NCI-H82 (cell line): ENCODE results near the gene MVB12B.
"Not testable (repeated sequence)": the region's sequence is repeated elsewhere in the genome, so short reads cannot be mapped to it uniquely, and the experiment has no call there.

Experiments used
- DNase-seq: peaks from one replicate; lab custom pipeline; 2025; lab: John Stamatoyannopoulos, UW

Gene MVB12B

GRCh38 chr9:126540398-126540797, 213.8 kb downstream of the MVB12B start:
- DNase-seq: not testable (repeated sequence)

- no peak for DNase-seq
Measured at GRCh38 chr9:126543490-126543889, 216.9 kb downstream of the MVB12B start.

GRCh38 chr9:126545106-126545505, 218.5 kb downstream of the MVB12B start:
- no peak for DNase-seq

- no peak for DNase-seq
Measured at GRCh38 chr9:126546036-126546435, 219.4 kb downstream of the MVB12B start.

GRCh38 chr9:126548312-126548711, 221.7 kb downstream of the MVB12B start:
- DNase-seq: no peak

GRCh38 chr9:126549246-126550006, 222.8 kb downstream of the MVB12B start:
- peak; percentile 28 for DNase-seq

GRCh38 chr9:126550891-126551351, 224.3 kb downstream of the MVB12B start:
- peak; percentile 43 for DNase-seq

GRCh38 chr9:126551812-126552211, 225.2 kb downstream of the MVB12B start:
- no peak for DNase-seq

GRCh38 chr9:126554292-126554691, 227.7 kb downstream of the MVB12B start:
- no peak for DNase-seq

- DNase-seq: not testable (repeated sequence)
Measured at GRCh38 chr9:126555421-126555820, 228.8 kb downstream of the MVB12B start.
